GM10847 (cell line): Measurements from ENCODE around the gene ADAM22.

Experiments used
- POLR2A ChIP-seq: IDR thresholded peaks from 2 replicates; pipeline ENCODE4 v1.6.1; 2011; ENCODE audit not compliant: insufficient read length; ENCODE audit errors: extremely low read depth

ADAM22 gene

DNA sequence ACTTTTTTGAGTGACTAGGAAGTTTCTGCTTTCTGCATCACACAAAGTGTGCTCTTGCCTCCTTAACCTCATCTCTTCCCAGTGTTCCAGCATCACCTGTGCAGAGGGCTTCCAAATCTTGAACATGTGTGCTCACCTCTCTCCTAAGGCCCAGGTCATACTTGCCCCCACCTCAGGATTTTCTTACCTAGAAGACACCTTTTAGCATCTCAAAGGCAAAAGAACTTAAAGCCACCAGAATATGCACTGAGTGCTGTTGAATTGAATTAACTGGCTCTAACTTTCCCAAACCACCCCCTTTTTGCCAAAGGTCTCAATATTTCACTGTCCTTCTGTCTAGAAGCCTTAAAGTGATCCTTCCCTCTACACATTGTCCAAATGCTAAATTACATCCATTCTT is 219.3 kb downstream of the ADAM22 start:
- TF ChIP-seq POLR2A: no peak

DNA sequence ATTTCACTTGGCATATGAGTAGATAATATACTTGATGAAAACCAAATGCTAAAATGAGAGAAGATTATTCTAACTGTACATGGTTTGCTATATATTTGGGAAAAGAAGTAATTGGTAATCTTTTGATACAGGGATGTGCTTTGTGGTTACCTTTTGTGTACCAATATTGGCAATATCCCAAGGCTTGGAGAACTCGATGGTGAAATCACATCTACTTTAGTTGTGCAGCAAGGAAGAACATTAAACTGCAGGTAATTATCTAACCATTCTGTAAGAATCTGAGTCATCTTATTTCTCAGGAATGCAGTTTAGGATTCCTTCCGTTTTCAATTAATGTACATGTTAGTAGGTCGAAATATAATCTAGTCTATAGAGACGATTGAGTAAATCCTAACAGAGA is 221.7 kb downstream of the ADAM22 start:
- TF ChIP-seq POLR2A: no peak

GRCh38 chr7:88156356-88156755 is 222.3 kb downstream of the ADAM22 start:
- TF ChIP-seq POLR2A: no peak

DNA sequence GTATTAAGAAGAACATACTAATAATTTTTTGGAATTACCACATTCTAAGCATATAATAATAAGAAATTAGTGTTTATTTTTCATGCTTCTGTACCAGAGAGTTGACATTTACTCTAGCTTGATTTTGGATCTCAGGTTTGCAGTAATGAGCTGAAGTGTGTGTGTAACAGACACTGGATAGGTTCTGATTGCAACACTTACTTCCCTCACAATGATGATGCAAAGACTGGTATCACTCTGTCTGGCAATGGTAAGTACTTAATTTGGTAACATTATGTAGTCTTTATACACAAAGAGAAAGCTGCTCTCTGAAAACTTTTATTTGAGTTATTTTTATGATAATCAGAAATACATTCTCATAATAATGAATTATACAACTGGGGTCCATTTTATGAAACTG is 231.6 kb downstream of the ADAM22 start:
- TF ChIP-seq POLR2A: no peak

DNA sequence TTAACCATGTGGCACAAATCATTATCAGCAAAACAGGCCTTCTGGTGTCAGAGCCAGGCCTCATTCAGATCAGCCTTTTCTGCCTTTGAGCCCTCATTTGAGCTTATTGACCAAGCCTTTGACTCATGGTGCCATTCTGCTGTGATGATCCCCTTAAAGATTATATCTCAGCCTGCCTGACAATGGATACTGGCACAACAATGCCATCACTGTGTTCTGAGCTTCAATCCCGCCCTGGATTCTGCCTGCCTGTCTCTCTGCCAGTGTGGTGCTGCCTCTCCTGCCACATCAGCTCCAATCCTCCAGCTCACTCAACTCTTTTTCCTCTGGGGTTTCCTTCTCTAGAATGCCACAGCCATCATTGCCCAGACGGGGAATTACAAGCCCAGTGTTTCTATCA is 233.2 kb downstream of the ADAM22 start:
- no peak for TF ChIP-seq POLR2A

DNA sequence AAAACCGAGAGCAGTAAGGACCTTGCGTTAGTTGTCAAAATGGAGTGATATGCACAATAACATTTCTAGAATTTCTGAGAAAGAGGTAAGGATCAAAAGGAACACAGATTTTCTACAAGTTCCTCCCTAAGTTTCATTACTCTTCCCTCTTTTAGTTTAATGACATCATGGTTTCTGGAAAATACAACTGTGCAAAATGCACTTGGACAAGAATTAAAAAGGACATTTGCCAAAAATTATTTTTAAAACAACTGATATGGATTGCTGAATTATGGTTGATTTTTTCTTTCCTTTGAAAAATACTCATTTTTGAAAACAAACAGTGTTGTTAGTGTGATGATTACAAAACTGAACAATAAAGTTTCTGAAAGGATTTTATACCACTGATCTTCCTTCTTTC is 233.7 kb downstream of the ADAM22 start:
- no peak for TF ChIP-seq POLR2A

DNA sequence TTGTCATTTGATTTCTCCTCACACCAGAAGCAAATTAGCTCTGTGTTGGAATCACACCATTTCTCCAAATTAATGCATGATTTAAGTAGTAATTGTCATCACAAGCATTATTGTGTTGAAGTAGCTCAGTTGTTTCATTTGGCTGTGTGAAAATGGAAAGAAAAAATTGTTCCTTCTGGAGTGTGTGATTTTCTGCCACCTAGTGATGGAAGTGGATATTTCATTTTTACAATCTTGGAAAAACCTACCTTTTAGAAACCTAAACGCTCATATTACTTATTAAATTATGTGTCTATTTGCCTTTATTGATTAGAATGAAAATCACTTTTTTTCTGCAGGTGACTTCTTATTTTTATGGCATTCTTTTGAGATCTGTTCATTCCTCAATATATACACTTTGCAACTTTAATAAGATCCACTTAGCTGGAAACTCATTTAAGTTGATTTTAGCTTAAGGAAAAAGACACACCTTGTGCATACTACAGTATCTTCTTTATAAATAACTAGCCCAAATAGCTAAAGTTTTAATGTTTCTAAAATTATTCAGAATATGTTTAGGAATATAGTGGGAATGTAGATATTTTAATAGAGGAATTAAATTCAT is 235.8 kb downstream of the ADAM22 start:
- no peak for TF ChIP-seq POLR2A

DNA sequence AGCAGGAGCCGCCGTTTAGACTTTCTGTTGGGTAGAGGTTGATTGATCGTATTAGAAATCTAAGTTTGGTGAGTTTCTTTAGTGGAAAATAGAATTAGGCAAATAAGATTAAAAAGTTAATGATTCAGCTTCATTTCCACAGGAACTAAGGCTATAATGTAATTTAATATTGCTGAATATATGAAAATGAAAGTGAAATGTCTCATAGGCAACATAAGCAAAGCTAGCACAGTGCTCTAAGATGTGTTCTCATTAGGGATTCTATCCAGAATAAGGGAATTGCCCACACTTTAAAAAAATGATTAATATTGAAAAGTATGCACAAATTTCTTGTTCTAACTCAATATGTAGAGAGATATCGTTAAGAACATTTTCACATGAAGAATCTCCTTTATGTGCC is 238.8 kb downstream of the ADAM22 start:
- no peak for TF ChIP-seq POLR2A

GRCh38 chr7:88176190-88176589 is 242.1 kb downstream of the ADAM22 start:
- TF ChIP-seq POLR2A: no peak

DNA sequence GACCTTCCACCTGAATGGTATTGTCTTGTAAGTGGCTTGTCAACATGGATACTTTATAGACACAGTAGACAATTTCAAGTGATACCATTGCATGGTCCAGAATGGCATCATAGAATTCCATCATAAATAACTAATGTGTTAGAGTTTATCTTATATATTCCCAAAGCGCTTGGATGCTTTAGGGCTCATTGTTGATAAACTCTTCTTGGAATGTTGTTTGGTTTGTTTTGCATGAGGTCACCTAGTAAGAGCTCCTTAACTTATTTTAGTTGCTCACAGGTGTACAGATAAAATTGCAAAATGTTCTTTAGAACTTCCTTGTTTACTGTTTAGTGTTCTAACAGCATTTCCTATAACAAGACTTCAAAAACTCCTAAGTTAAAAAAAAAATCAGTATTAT is 249.0 kb downstream of the ADAM22 start:
- no peak for TF ChIP-seq POLR2A

DNA sequence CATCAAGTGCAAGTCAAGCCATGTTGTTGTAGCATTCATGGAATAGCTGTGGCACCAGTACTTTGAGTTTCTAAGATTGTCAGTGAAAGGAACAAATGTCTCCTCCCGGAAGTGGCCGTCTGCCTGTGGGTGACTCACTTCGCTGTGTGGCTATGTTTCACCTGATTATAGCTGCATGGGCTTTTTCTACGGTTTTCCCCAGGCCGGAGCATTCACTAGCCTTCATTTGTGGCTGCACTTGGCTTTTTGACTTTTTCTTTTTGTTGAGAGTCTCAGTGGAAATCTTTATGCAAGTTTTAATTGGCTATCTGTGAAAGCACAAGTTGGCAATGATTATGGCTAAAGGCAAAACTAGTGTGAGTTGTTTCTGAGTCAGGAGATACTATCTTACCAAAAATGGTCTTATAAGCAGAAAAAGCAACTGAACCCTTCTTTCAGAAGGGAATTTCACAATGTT is 250.8 kb downstream of the ADAM22 start:
- TF ChIP-seq POLR2A: no peak

- TF ChIP-seq POLR2A: no peak
These were observed 251.6 kb downstream of the ADAM22 start for GRCh38 chr7:88185650-88186049.

DNA sequence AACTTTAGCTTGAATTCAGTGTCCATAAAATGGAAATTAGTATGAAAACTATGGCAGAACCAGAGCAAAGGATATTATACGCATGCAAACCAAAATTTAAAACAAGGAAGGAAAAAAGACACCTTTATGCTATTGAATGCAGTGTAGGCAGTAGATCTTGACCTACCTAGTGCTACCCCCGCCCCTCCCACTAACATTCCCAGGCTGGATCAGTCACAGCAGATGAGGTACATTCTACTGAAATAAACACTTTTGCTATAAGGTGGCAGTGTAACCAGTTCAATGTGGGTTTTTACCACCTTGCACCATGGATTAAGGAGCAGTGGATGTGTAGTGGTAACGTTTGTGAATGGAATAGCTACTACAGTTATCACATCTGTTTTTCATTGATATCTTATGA is 257.9 kb downstream of the ADAM22 start:
- TF ChIP-seq POLR2A: no peak

GRCh38 chr7:88200261-88200660 is 266.2 kb downstream of the ADAM22 start:
- no peak for TF ChIP-seq POLR2A

DNA sequence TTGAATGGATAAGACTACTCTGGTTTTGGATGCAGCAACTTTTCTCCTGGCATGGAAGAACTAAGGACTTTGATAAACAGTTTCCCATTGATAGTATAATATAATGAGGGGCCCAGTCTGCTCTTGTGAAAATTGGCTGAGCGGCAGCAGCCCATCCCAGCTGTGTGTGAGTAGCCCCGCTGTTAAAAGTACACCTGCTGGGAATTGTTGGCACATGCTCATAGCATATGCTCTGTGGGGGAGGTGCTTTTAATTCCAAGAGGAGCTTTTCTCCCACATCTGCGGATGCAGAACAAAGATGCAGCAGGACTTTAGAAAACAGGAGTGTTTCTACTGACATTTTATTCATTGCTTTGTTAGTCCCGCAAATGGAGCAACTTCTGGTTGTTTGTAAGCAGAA is 266.7 kb downstream of the ADAM22 start:
- TF ChIP-seq POLR2A: no peak

DNA sequence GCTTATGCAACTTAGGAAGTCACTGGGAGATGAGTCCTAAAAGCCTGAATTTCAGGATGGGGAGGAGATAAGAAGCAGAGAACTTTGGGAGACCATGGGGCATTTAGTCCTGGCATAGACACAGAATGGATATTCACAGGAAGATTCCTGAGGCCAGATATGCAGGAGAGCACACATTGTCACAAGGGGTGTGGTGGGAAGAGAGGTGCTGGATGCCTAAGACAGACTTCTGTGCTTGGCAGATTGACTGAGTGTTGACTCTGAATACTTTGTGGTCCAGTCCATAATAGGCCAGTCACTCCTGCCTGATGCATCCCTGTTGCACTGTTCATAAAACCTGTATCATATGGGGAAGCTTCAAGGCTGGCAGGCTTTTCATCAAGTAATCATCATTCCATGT is 267.3 kb downstream of the ADAM22 start:
- TF ChIP-seq POLR2A: no peak

DNA sequence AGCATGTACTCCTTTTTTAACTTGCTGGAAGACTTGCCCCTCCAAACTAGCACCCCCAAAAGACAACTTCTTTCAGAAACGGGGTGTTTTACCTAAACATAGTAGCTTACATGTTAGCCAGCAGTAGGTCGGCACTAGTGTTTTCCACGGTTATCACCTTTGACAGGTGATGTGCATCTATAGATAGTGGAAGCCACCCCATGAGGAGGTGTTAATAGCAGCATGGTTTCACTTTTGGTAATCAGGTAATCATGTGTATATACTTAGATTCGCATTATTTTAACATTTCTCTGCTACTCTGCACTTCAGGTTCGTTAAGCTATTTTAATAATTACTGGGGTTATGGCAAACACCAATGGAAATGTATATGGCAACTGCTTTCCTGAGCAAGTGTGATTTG is 268.2 kb downstream of the ADAM22 start:
- TF ChIP-seq POLR2A: no peak
